OCI-LY3 (cell line): ENCODE results near the gene MRPS18A.

Source experiments
- H2AFZ ChIP-seq: fragments of 200-600, 300-600 bp; shearing (Covaris generic); 2 replicates; pipeline ENCODE4 v1.6.0; 2014; ENCODE audit warnings: antibody characterized with exemption, low read depth, low read length
- H3K27ac ChIP-seq: fragments of 200-600, 300-600 bp; sonication (generic); 2 replicates; pipeline ENCODE4 v1.5.1; 2014; ENCODE audit warnings: mild to moderate bottlenecking, low read length, moderate library complexity, mixed read lengths
- H3K27me3 ChIP-seq: fragments of 200-600, 300-600 bp; sonication (generic); 2 replicates; pipeline ENCODE4 v1.6.1; 2014; ENCODE audit warnings: low read depth, low read length, mixed read lengths
- H3K36me3 ChIP-seq: fragments of 200-600, 300-600 bp; sonication (generic); replicated peaks from 2 replicates; pipeline ENCODE3; 2014; ENCODE audit warnings: low read depth, low read length, mixed read lengths
- H3K4me1 ChIP-seq: fragments of 300-600, 200-600 bp; sonication (generic); 2 replicates; pipeline ENCODE4 v1.6.1; 2014; ENCODE audit warnings: low read length, mixed read lengths
- H3K4me2 ChIP-seq: fragments of 200-600, 300-600 bp; sonication (generic); 2 replicates; pipeline ENCODE4 v1.6.1; 2014; ENCODE audit warnings: low read length, mixed read lengths
- H3K4me3 ChIP-seq: fragments of 300-600, 200-600 bp; sonication (generic); 2 replicates; pipeline ENCODE4 v1.5.1; 2014; ENCODE audit warnings: antibody characterized with exemption, mild to moderate bottlenecking, low read length, moderate library complexity
- H3K79me2 ChIP-seq: fragments of 300-600, 200-600 bp; shearing (Covaris generic); 2 replicates; pipeline ENCODE4 v1.6.1; 2014; ENCODE audit warnings: mild to moderate bottlenecking, low read length, mixed read lengths
- H3K9ac ChIP-seq: fragments of 300-600, 200-600 bp; shearing (Covaris generic); 2 replicates; pipeline ENCODE4 v1.6.0; 2014; ENCODE audit warnings: mild to moderate bottlenecking, low read length, moderate library complexity
- H3K9me3 ChIP-seq: fragments of 200-600, 300-600 bp; shearing (Covaris generic); 2 replicates; pipeline ENCODE4 v1.6.1; 2014; ENCODE audit warnings: low read length, mixed read lengths; ENCODE audit not compliant: insufficient read depth
- H4K20me1 ChIP-seq: fragments of 200-600, 300-600 bp; sonication (generic); 2 replicates; pipeline ENCODE4 v1.6.1; 2016; ENCODE audit warnings: low read length, mixed read lengths; ENCODE audit not compliant: insufficient read depth
- CTCF ChIP-seq: fragments of 200-600, 300-600 bp; sonication (generic); IDR thresholded peaks from 2 replicates; pipeline ENCODE4 v1.5.1; 2014; ENCODE audit warnings: antibody characterized with exemption, low read length, low read depth
- EZH2phosphoT487 ChIP-seq: fragments of 200-600 bp; shearing (Covaris generic); IDR thresholded peaks from 2 replicates; pipeline ENCODE4 v1.6.1; 2018; ENCODE audit warnings: antibody characterized with exemption, mixed run types, low read depth

MRPS18A gene

GRCh38 chr6:43728586-43728985 is 41.0 kb upstream of the MRPS18A start:
- Histone ChIP-seq H3K79me2 (no peaks in the 10 kb centered on the region), H3K9me3 (peaks cover 14% of the 10 kb centered on the region; the same call in 1 of the 2 replicates), H4K20me1 (no peaks in the 10 kb centered on the region), H3K4me2 (no peak overlapping the region), H3K4me1 (peaks cover 27% of the 10 kb centered on the region), H3K36me3 (no peaks in the 10 kb centered on the region), H3K27ac (no peak overlapping the region), H3K4me3 (no peak overlapping the region), H2AFZ (no peak overlapping the region), H3K27me3 (no peaks in the 10 kb centered on the region), H3K9ac (no peak overlapping the region)
- TF ChIP-seq EZH2phosphoT487 (no peak), CTCF (no peak)

- Histone ChIP-seq H3K4me2 (no peak overlapping the region), H3K4me1 (peaks cover 28% of the 10 kb centered on the region), H3K27me3 (no peaks in the 10 kb centered on the region), H4K20me1 (no peaks in the 10 kb centered on the region), H3K9ac (no peak overlapping the region), H3K9me3 (peaks cover 14% of the 10 kb centered on the region; the same call in 1 of the 2 replicates), H3K4me3 (no peak overlapping the region), H3K27ac (no peak overlapping the region), H3K79me2 (no peaks in the 10 kb centered on the region), H2AFZ (no peak overlapping the region), H3K36me3 (no peaks in the 10 kb centered on the region)
- TF ChIP-seq EZH2phosphoT487 (no peak), CTCF (no peak)
These were observed 40.0 kb upstream of the MRPS18A start for GRCh38 chr6:43727634-43728033.

- Histone ChIP-seq H3K4me1 (peaks cover 28% of the 10 kb centered on the region), H3K27ac (peak overlapping the region; percentile 55), H3K9ac (peak overlapping the region; percentile 69), H2AFZ (peak overlapping the region; percentile 34; the same call in 1 of the 2 replicates), H3K27me3 (no peaks in the 10 kb centered on the region), H3K4me3 (peak overlapping the region; percentile 64), H3K36me3 (no peaks in the 10 kb centered on the region), H4K20me1 (no peaks in the 10 kb centered on the region), H3K79me2 (no peaks in the 10 kb centered on the region), H3K9me3 (peaks cover 3% of the 10 kb centered on the region; the same call in 1 of the 2 replicates), H3K4me2 (peak overlapping the region; percentile 88)
- TF ChIP-seq CTCF (no peak), EZH2phosphoT487 (no peak)
These were observed 38.3 kb upstream of the MRPS18A start for GRCh38 chr6:43725643-43726580.

GRCh38 chr6:43724914-43725642 is 37.5 kb upstream of the MRPS18A start:
- Histone ChIP-seq H3K4me3 (peak overlapping the region; percentile 64), H3K4me2 (peak overlapping the region; percentile 88), H3K27ac (peak overlapping the region; percentile 55), H3K36me3 (no peaks in the 10 kb centered on the region), H3K79me2 (no peaks in the 10 kb centered on the region), H3K27me3 (no peaks in the 10 kb centered on the region), H3K9ac (peak overlapping the region; percentile 69), H4K20me1 (no peaks in the 10 kb centered on the region), H3K4me1 (peaks cover 28% of the 10 kb centered on the region), H2AFZ (peak overlapping the region; percentile 34; the same call in 1 of the 2 replicates), H3K9me3 (no peaks in the 10 kb centered on the region)
- no peak for TF ChIP-seq CTCF
- TF ChIP-seq EZH2phosphoT487: no peak
